Uterus (tissue), 4 donors: Measurements from ENCODE around the gene ARHGEF10L. TPM values are rescaled to one million over a fixed set of nuclear protein-coding genes. Genes with fewer than 3 reads are reported as not detected.

ENCODE experiments used
- DNase-seq, 2 donors: peaks; one replicate each; pipeline ENCODE4 v3.0.0-alpha.2; 2019 to 2020
- H3K27ac ChIP-seq, 2 donors: fragments of 200-600 bp; sonication (generic); 1 replicate in 1 of 2; 2 replicates in 1 of 2; pipeline ENCODE4 v1.5.1; 2016 to 2018
- H3K27me3 ChIP-seq, 2 donors: fragments of 200-600 bp; sonication (generic); one replicate each; pipeline ENCODE4 v1.5.1; 2018 to 2019; ENCODE audit warnings: control low read depth in 1 of 2
- H3K36me3 ChIP-seq, 2 donors: fragments of 200-600 bp; sonication (generic); one replicate each; pipeline ENCODE4 v1.5.1; 2019; ENCODE audit warnings: control low read depth in 1 of 2
- H3K4me1 ChIP-seq, 2 donors: fragments of 200-600 bp; sonication (generic); one replicate each; pipeline ENCODE4 v1.5.1; 2018 to 2019; ENCODE audit warnings: control low read depth in 1 of 2
- H3K4me3 ChIP-seq, 2 donors: fragments of 200-600 bp; sonication (generic); 1 replicate in 1 of 2; 2 replicates in 1 of 2; pipeline ENCODE4 v1.5.1; 2018 to 2019; ENCODE audit warnings: mild to moderate bottlenecking in 1 of 2
- H3K9me3 ChIP-seq, 2 donors: fragments of 200-600 bp; sonication (generic); one replicate each; pipeline ENCODE4 v1.5.1; 2019; ENCODE audit warnings: control low read depth in 1 of 2
- CTCF ChIP-seq, 4 experiments: fragments of 200-600 bp in 2 of 4; fragments of 450-650 bp in 2 of 4; sonication (generic) in 2 of 4; IDR thresholded peaks; one replicate each; pipeline ENCODE4 v1.5.1; 2016 to 2019; ENCODE audit warnings: antibody characterized with exemption in 4 of 4, mild to moderate bottlenecking in 2 of 4, moderate library complexity in 1 of 4
- POLR2A ChIP-seq, 2 donors: fragments of 450-650 bp; IDR thresholded peaks; one replicate each; pipeline ENCODE4 v1.6.1; 2016; ENCODE audit warnings: antibody characterized with exemption in 2 of 2, mild to moderate bottlenecking in 1 of 2, moderate library complexity in 1 of 2
- intact Hi-C: fragments of 100-400 bp; cut with DNase I; formaldehyde crosslinking; loops from one replicate; pipeline ENCODE4 v1.15.1; 2023; ENCODE audit warnings: low total_unique reads
- total RNA-seq, 4 donors: library from RNA; depleted of rRNA in 3 of 4; stranded (reverse); fragments of >200 nt in 3 of 4; gene quantifications; one replicate each; pipeline versions ENCODE4 v1.1.0 to v1.2.4, GENCODE V29; 2014 to 2023
- donor health status: DM: yes; HTN: yes; CAD: no.

The ARHGEF10L gene
- total RNA-seq, 4 donors from 2014 or later, result 5.6 to 61.9 (median 19.1) TPM

GRCh38 chr1:17520041-17520440, 19.5 kb upstream of the ARHGEF10L start:
- Histone ChIP-seq H3K4me3 (no peak overlapping the region), H3K27ac (no peak overlapping the region), H3K9me3 (no peaks in the 10 kb centered on the region), H3K4me1 (no peaks in the 10 kb centered on the region), H3K36me3 (no peaks in the 10 kb centered on the region), H3K27me3 (no peaks in the 10 kb centered on the region)
- TF ChIP-seq CTCF (IDR thresholded peaks at IDR 0.05) (no peak), POLR2A (IDR thresholded peaks at IDR 0.05) (no peak)
- intact Hi-C loops, result no loop called here
- no peak for DNase-seq

GRCh38 chr1:17520473-17521319, 18.8 kb upstream of the ARHGEF10L start:
- Histone ChIP-seq H3K27me3 (no peaks in the 10 kb centered on the region), H3K4me1 (no peaks in the 10 kb centered on the region), H3K9me3 (no peaks in the 10 kb centered on the region), H3K4me3 (no peak overlapping the region), H3K36me3 (no peaks in the 10 kb centered on the region), H3K27ac (no peak overlapping the region)
- intact Hi-C loops, result no loop called here
- no peak for DNase-seq
- TF ChIP-seq POLR2A (IDR thresholded peaks at IDR 0.05) (no peak), CTCF (IDR thresholded peaks at IDR 0.05) (no peak)

- H3K36me3 ChIP-seq, result no peaks in the 10 kb centered on the region
- intact Hi-C loops, result no loop called here
- H3K27ac ChIP-seq, result no peak overlapping the region
- H3K27me3 ChIP-seq, result no peaks in the 10 kb centered on the region
- TF ChIP-seq CTCF (IDR thresholded peaks at IDR 0.05) (no peak), POLR2A (IDR thresholded peaks at IDR 0.05) (no peak)
- no peak overlapping the region for H3K4me3 ChIP-seq
- H3K9me3 ChIP-seq, result no peaks in the 10 kb centered on the region
- DNase-seq, result no peak
- H3K4me1 ChIP-seq, result no peaks in the 10 kb centered on the region
These were observed 17.4 kb upstream of the ARHGEF10L start for GRCh38 chr1:17521946-17522612.

GRCh38 chr1:17523321-17524041, 16.0 kb upstream of the ARHGEF10L start:
- intact Hi-C loops, result no loop called here
- Histone ChIP-seq H3K4me3 (no peak overlapping the region), H3K4me1 (peaks cover 0 to 3% of the 10 kb centered on the region in 2 donors), H3K27ac (no peak overlapping the region), H3K9me3 (no peaks in the 10 kb centered on the region), H3K36me3 (no peaks in the 10 kb centered on the region), H3K27me3 (no peaks in the 10 kb centered on the region)
- DNase-seq, result no peak
- TF ChIP-seq CTCF (IDR thresholded peaks at IDR 0.05) (no peak), POLR2A (IDR thresholded peaks at IDR 0.05) (no peak)
